Inflammatory macrophage (primary cell): ENCODE measurements around the gene APOBR.
A peak's percentile ranks its signal among the peaks of the same experiment; 100 is the strongest.
"Not testable (repeated sequence)": the region's sequence is repeated elsewhere in the genome, so short reads cannot be mapped to it uniquely, and the experiment has no call there.

Experiments
- DNase-seq, 2 donors: peaks; one replicate each; pipeline ENCODE4 v3.0.0-alpha.2; 2020 to 2022

APOBR gene

DNA sequence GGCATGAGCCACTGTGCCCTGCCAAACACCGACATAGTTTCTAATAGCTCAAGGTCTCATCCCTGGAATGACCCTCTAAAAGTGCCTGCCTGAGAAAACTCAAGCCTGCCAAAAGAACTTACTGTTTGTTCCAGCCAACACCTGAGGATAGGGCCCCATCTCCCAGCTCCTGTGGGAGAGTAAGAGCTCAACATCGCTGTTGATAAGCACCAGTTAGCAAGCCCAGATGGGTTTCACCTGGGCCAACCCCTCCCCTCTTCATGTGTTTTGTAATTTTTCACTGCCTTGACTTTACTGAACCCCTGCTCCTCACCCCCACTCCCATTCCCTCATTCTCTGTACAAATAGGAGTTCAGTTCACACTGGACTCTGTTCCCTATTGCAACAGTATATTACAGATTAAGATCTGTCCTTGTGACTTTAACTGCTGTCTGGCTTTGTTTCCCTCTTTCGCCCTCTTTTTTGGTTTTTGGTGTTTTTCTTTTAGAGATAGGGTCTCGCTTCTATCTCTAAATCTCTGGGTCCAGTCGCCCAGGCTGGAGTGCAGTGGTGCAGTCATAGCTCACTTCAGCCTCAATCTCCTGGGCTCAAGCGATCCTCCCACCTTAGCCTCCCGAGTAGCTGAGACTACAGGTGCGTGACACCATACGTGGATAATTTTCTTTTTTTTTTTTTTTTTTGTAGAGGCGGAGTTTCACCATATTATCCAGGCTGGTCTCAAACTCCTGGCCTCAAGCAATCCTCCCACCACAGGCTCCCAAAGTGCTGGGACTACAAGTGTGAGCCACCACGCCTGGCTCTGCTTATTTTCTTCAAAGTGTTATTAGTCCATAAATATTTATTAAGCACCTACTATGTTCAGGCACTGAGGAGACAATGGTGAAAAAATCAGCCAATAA is 32.0 kb downstream of the APOBR start:
- no peak for DNase-seq

DNA sequence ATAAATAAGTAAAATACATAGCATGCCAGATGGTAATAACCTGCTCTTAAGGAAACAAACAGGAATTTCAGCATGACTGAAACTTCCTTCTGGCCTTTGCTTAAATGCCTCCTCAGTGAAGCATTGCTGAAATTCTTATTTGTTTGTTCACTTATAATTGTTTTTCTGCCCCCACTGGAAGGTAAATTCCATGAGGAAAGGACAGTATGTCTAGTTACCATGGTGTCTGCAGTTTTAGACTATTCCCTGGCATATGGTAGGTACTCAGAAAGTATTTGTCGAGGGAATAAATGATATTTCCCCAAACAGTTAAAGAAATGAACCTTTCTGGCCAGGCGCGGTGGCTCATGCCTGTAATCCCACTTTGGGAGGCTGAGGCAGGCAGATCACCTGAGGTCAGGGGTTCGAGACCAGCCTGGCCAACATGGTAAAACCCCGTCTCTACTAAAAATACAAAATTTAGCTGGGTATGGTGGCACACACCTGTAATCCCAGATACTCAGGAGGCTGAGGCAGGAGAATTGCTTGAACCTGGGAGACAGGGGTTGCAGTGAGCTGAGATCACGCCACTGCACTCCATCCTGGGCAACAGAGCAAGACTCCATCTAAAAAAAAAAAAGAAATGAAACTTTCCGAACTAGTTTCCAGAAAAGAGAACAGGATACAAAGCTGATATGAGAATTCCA is 32.8 kb downstream of the APOBR start:
- DNase-seq: not testable (repeated sequence)

DNA sequence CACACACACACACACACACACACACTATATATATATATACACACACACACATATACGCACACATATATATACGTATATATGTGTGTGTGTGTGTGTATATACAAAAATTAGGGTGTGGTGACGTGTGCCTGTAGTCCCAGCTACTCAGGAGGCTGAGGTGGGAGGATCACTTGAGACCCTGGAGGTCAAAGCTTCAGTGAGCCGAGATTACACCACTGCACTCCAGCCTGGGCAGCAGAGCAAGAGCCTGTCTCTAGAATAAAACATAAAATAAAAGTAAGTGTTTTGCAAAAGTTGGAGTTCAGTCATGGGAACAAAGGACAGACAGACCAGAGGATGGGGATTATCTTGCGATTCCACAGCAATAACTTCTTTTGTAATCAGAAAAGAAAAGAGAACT is 33.5 kb downstream of the APOBR start:
- DNase-seq: no peak

DNA sequence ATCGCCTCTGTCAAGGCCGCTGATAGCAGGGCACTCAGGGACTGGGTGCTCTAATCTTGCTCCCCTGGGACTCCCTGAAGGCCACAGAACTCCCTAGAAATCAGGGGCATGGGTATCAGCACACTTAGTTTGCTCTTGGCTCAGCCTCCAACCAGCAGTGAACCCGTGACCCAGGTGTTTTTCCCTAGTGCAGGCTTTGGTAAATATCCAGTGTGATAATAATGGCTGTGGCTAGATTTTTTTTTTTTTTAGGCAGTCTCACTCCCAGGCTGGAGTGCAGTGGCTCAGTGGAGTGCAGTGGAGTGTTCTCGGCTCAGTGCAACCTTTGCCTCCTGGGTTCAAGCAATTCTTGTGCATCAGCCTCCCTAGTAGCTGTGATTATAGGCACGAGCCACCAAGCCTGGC is 34.0 kb downstream of the APOBR start:
- no peak for DNase-seq

DNA sequence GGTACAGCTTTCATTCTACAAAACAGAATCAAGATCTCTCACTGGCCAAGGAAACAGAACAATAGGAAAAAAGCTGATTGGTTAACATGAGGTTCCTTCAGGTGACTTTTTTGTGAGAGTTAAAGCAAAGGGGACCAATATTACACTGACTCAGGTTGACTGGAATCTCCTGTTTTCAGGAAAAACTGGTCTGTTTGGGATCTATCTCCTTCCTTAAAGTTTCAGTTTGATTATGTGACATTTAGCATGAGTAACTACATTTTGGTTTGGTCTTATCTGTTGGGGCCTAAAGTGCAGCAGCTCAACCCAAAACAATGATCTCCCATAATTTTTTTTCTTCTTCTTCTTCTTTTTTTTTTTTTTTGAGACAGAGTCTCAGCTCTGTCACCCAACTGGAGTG is 34.7 kb downstream of the APOBR start:
- no peak for DNase-seq

DNA sequence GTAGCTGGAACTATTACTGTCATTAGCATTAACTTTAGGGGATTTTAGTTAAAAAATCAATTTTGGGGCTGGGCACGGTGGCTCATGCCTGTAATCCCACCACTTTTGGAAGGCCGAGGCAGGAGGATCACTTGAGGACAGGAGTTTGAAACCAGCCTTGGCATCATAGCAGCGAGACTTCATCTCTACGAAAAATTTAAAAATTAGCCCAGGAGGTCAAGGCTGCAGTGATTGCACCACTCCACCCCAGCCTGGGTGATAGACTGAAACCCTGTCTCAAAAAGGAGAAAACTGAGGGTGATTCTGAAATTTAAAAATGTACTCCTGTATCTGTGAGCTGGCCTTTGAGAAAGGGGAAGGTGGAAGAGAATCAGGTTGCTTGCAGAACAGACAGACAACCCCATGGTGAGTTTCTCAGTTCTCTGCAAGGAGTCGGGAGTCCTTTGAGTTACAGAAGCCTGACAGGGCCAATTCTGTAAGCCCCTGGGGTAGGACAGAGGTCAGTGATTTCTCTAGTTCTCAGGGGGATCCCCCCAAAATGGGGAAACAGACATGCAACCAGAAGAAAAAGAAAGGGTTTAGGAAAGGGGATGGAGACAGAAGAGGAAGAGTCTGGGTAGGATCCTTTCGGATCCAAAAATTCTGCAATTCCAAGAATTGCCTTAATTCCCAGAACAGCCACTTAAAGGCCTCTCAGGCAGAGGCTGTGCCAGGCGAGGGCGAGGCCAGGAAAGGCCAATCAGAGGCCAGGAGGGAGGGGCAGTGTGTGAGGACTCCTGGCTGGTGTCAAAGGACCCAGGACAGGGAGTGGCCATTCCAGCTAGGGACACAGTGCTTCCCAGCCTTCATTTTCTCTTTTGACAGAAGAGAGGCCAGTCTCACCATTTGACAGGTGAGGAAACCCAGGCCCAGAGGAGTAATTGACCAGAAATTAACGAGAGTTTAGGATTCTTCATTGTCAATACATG is 37.6 kb downstream of the APOBR start:
- DNase-seq: peak; percentile 74 to 78

DNA sequence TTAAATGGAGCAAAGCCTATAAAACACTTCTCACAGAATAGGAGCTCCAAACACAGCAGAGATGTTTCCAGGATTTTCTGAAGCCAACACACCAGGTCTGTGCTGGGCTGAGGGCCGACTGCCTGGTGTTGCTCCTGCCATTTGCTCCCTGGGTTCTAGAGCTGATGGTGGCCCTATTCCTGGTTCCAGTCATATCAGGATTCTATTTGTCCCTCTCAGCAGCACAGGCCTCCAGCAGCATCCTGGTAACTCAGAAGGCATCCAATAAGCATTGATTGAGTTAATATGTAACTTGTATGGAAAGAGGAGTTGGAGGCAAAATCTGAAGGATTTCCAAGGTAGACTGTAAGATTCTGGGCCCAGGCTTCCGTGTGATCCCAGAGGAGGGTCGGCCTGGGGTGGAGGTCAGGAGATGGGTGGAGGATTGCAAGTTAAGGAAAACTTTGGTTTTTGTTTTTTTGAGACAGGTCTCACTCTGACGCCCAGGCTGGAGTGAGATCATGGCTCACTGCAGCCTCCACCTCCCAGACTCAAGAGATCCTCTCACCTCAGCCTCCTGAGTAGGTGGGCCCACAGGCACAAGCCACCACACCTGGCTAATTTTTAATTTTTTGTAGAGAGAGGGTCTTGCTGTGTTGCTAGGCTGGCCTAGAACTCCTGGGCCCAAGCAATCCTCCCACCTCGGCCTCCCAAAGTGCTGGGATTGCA is 38.7 kb downstream of the APOBR start:
- no peak for DNase-seq

DNA sequence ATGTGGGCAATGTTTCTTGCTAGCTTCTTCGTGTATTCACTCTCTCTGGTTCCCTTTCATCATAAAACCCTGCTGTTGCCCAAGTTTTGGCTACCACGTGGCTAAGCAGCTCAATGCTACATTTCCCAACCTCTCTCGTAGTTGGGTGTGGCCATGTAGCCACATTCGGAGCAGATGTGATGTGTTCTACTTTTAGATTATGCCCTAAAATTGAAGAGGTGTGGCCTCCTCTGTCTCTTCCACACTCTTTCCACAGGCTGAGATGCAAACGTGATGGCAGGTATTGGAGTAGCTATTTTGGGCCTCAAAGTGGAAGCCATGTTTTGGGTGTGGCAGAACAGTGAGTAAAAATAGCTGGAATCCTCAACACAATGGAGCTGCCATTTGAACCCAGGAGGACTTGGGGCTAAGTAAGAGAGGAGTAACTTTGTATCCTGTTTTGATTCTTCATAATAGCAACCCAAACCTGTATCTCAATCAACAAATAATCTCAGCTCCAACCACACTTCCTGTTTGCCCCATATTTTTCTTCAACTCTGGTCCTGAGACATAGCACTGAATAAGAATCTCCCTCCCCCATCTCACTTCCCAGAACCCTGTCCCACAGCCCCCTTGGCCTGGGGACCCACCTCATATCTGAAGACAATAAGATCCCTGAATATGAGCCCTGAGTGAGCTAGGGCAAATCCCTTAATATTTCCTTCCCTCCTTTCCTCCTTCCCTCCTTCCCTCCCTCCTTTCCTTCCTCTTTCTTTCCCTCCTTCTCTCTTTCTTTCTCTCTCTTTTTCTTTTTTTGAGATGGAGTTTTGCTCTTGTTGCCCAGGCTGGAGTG is 40.3 kb downstream of the APOBR start:
- peak; percentile 96 to 99 for DNase-seq

DNA sequence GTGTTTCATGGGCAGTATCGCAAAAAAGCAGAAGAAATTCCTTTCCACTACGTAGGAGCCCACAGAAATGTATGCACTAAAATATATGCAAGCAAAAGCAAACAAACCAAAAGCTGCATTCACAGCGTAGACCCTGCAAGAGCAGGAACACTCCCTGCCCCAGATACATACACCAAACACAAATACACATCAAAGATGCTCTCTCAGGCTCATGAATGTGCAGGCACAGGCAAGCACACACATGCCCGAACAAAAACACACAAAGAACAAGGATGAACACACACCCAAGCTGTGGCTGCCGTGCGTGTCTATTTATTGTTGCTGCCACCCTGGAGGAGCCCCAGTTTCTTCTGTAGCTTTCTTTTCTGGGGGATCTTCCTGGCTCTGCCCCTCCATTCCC is 42.6 kb downstream of the APOBR start:
- DNase-seq: no peak

DNA sequence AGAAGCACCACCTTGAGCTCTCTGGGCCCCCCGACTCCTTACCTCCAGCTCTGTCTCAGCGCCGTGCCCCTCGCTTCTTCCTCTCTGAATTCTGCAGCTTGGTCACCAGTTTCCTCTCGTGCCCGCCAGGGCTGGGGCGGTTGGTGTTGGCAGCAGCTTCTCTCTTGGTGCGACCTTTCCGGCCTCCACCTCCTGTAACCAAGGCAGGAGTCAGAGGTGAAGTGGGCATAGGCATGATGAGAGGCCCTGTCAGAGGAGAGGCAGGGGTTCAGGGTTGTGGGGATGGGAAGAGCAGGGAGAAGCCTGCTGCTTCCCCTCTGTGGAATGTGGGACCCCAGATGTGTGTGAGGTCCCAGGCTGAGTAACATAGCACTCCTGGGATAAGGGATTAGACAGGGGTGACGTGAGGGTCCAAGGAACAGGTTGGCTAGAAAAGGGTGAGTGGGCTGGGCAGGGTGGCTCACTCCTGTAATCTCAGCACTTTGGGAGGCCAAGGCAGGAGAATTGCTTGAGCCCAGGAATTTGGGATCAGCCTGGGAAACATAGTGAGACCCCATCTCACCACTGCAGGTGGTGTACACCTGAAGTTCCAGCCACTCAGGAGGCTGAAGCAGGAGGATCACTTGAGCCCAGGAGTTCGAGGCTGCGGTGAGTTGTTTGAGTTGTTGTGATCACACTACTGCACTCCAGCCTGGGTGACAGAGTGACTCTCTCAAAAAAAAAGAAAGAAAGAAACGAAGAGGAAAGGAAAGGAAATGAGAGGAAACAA is 43.7 kb downstream of the APOBR start:
- no peak for DNase-seq

DNA sequence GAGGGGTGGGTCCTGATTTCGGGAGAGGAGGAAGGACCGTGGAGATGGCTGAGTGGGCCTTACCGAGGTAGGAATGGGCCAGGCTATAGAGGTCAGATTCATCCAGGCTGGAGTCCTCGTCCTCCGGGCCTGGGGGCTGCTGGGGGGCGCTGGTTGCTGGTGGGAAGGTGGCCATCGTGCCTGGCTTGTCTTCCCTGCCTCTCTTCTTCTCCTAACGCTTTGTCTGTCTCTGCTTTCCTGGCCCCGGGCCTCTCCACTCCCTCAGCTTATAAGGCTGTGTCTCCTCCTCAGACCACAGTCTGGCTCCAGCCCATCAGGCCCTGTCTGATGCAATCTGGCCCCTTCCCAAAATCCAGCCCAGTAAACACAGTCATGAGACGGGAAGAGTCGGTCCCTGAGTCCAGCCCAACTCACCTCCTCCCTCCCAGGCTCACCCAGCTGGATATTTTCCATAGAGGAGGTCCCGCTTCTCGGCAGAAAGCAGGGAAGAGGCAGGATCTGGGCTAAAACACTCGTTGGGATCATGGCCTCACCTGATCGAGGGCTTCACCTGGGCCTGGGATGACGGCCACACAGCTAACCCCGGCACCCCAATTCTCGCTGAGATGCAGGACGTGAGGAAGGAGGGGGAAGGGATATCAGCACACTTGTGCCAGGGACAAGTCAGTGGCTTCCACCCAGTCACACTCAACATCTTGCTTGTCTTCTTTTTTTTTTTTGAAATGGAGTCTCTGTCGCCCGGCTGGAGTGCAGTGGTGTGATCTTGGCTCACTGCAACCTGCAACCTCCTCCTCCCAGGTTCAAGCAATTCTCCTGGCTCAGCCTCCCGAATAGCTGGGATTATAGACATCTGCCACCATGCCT is 44.5 kb downstream of the APOBR start, which contains the start of gene NUPR1:
NUPR1 (minus strand) TSS at position 242 of the 864 bp plus-strand sequence; CDS start at position 175, 67 bp downstream.
- DNase-seq: no peak

DNA sequence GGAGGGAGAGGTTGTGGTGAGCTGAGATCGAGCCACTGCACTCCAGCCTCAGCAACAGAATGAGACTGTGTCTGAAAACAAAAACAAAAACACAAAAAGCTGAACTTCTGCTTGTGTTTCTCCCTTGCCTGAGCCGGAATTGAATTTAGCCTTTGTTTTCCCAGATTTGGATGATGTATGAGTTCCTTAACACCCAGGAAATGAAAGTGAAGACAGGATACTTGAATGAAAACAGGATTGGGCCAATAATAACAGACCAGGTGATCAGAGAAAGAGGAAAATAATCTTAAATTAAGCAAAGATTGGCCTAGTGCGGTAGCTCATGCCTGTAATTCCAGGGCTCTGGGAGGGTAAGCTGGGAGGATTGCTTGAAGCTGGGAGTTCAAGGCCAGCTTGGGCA is 45.9 kb downstream of the APOBR start:
- no peak for DNase-seq

DNA sequence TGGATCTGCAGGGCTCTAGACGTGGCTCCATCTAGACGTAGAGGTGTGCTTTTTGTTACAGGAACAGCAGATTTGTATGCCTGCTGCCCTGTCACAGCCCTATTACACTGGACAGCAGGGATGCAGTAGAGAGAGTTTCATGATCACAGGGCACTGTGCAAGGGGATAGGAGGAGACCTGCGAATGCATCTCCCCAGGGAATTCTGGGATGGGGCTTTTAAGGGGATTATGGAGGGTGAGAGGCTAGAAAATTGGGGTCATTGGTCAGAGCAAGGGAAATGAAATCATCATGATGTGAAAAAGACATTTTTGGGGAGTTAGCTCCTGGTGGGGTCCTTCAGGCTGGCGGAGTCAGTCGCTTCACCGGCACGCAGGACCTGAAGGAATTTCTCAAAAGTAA is 48.2 kb downstream of the APOBR start:
- no peak for DNase-seq

DNA sequence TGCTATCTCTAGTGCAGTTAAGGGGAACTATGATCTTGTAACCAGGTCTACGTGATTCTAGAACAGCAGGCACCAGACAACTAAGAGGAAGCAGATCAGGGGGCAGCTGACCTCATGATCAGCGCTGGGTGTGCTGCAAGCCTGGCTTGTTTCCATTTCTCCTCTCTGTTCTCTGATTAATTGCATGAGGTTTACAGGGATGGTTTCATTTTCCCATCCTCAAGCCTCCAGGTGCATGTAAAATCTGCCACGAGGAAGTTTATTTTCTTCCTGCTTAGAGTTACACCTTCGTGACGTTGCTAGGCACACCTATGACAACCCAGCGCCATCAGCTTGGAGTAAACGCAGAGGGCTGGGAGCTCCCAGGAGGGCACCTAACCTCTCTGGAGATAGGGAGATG is 48.6 kb downstream of the APOBR start:
- DNase-seq: peak; percentile 94 to 95

DNA sequence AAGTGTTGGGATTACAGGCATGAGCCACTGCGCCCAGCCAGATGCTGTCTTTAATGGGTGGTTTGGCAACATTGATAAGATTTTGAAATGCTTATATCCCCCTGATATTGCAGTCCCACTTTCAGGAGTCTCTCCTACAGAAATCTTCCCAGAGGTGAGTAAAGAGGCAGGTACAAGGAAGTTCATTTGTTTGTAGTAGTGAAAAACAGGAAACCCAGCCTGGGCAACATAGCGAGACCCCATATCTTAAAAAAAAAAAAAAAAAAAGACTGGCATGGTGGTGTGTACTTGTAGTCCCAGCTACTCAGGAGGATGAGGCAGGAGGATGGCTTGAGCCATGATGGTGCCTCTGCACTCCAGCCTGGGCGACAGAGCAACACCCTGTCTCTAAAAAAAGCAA is 50.6 kb downstream of the APOBR start:
- no peak for DNase-seq

DNA sequence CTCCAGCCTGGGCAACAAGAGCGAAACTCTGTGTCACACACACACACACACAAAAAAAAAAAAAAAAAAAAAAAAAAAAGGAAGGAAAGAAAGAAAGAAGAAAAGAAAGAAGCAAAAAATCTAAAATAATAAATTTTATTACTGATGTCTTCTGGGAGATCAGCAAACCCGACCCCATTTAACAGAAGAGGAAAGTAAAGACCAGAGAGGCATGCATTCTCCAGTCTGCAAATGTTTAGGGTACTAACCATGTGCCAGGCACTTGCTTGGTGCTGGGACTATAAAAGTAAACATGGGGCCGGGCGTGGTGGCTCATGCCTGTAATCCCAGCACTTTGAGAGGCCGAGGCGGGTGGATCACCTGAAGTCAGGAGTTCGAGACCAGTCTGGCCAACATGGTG is 51.5 kb downstream of the APOBR start:
- not testable (repeated sequence) for DNase-seq

DNA sequence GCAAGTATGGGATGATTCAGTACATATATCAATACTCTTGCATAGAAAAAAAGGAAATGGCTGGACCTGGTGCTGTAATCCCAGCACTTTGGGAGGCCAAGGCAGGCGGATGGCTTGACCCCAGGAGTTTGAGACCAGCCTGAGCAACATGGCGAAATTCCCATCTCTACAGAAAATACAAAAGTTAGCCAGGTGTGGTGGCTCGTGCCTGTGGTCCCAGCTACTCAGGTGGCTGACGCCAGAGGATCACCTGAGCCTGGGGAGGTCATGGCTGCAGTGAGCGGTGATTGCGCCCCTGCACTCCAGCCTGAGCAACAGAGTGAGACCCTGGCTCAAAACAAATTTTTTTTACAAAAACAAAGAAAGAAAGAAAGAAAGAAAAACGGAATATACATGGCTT is 52.2 kb downstream of the APOBR start:
- no peak for DNase-seq

DNA sequence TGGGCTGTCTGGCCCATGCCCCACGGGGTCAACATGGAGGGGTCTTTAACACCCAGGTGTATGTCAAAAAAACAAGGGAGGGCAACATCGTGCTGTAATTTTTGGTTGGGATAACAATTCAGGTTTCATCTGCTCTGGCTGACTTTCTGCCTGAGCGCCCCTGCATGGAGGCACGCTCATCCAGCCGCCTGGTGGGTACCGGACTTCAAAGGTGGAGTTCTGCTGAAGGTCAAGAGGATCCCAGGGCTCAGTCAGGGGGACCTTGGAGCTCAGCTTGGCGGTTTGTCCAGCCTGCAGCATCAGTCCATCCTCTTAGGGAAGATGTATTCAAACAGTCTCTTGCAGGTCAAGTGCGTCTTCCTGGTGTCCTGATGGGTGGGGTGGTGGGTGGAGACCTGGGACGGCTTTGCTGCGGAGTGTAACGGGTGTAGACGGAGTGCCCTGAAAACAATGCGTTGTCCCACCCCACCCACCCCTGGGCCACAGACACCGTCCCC is 53.9 kb downstream of the APOBR start:
- no peak for DNase-seq
